ENCODE measurements around the gene LSM14B. TPM values are rescaled to one million over a fixed set of nuclear protein-coding genes. Genes with fewer than 3 reads are reported as not detected.

LSM14B gene
- total RNA-seq, 1 experiment from 2014 or later = 51.8 TPM

DNA sequence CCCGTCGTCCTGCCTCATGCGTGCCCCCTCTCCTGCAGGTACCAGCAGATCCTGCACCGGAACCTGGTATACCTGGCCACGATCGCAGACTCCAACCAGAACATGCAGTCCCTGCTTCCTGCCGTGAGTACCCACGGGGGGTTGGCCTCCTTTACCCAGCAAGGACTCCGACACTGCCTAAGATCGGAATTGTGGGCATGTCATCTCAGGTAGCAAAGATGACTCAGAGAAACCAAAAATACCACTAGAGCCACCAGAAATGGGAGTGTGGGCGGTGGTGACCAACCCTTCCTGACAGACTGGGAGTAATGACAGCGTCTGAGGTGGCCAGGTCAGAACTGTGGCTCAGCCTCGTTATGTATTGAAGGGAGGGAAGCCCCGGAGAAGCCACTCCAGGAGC lies 37.6 kb downstream of the LSM14B start:
- peak overlapping the region; percentile 71 for H3K27ac ChIP-seq (ENCODE audit: low read length)
- H3K36me3 ChIP-seq (ENCODE audit: low read depth, low read length) = peaks cover 14% of the 10 kb centered on the region
- DNase-seq (peak; percentile 93), ATAC-seq (peak; percentile 70)
- no peaks in the 10 kb centered on the region for H3K27me3 ChIP-seq (ENCODE audit: low read length)
- ChIA-PET CTCF (no interaction called here), POLR2A (ENCODE audit: unreplicated experiment) (no interaction called here)
- H3K4me2 ChIP-seq (ENCODE audit: low read length) = peak overlapping the region; percentile 63
- intact Hi-C loops (cut with micrococcal nuclease) = no loop called here
- H3F3A ChIP-seq (ENCODE audit: low read length, unreplicated experiment) = no peaks in the 10 kb centered on the region
- no peak overlapping the region for H2AFZ ChIP-seq (ENCODE audit: low read length)
- H3K9me3 ChIP-seq (ENCODE audit: low read length) = no peaks in the 10 kb centered on the region
- H3K9ac ChIP-seq (ENCODE audit: low read length) = no peak overlapping the region
- no peaks in the 10 kb centered on the region for H3K9me2 ChIP-seq (replicated peaks; ENCODE audit: low read length)
- H3K79me2 ChIP-seq (ENCODE audit: low read length) = peaks cover 42% of the 10 kb centered on the region
- TF ChIP-seq EZH2phosphoT487 (IDR thresholded peaks at IDR 0.05; ENCODE audit: borderline replicate concordance, low read length) = no peak
- H3K4me3 ChIP-seq (ENCODE audit: low read length) = no peak overlapping the region
- H4K20me1 ChIP-seq (ENCODE audit: low read length) = peaks cover 18% of the 10 kb centered on the region
- peaks cover 31% of the 10 kb centered on the region for H3K4me1 ChIP-seq (ENCODE audit: insufficient read depth, low read length)
- no TSS peak for BruUV-seq (replicated peaks)

DNA sequence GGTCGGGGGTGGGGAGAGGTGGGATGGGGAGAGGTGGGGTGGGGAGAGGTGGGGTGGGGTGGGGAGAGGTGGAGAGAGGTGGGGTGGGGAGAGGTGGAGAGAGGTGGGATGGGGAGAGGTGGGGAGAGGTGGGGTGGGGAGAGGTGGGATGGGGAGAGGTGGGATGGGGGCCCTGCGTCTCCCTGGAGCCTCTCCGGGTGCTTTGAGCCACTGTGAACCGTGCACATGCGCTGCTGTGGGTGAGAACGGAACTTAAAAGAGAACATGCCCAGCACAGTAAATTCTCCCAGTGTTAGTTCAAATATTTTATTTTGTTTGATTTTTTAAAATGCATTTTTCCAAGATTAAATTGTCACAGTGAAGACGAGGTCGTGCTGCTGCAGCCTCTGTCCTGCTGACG lies 38.0 kb downstream of the LSM14B start:
- intact Hi-C loops (cut with micrococcal nuclease) = no loop called here
- H3K4me3 ChIP-seq (ENCODE audit: low read length) = no peak overlapping the region
- no peaks in the 10 kb centered on the region for H3K9me3 ChIP-seq (ENCODE audit: low read length)
- TF ChIP-seq, protein P1, sequence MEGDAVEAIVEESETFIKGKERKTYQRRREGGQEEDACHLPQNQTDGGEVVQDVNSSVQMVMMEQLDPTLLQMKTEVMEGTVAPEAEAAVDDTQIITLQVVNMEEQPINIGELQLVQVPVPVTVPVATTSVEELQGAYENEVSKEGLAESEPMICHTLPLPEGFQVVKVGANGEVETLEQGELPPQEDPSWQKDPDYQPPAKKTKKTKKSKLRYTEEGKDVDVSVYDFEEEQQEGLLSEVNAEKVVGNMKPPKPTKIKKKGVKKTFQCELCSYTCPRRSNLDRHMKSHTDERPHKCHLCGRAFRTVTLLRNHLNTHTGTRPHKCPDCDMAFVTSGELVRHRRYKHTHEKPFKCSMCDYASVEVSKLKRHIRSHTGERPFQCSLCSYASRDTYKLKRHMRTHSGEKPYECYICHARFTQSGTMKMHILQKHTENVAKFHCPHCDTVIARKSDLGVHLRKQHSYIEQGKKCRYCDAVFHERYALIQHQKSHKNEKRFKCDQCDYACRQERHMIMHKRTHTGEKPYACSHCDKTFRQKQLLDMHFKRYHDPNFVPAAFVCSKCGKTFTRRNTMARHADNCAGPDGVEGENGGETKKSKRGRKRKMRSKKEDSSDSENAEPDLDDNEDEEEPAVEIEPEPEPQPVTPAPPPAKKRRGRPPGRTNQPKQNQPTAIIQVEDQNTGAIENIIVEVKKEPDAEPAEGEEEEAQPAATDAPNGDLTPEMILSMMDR (conservative IDR thresholded peaks at IDR 0.05; ENCODE audit: low read depth, low read length) = no peak
- no peak for TF ChIP-seq EZH2phosphoT487 (IDR thresholded peaks at IDR 0.05; ENCODE audit: borderline replicate concordance, low read length)
- no peak for TF ChIP-seq EZH2 (IDR thresholded peaks at IDR 0.05; ENCODE audit: low read length, unreplicated experiment)
- H3K27ac ChIP-seq (ENCODE audit: low read length) = no peak overlapping the region
- peaks cover 37% of the 10 kb centered on the region for H3K79me2 ChIP-seq (ENCODE audit: low read length)
- H3K27me3 ChIP-seq (ENCODE audit: low read length) = no peaks in the 10 kb centered on the region
- no peak overlapping the region for H3K4me2 ChIP-seq (ENCODE audit: low read length)
- H3K9me2 ChIP-seq (replicated peaks; ENCODE audit: low read length) = no peaks in the 10 kb centered on the region
- no peak for DNase-seq
- H3K4me1 ChIP-seq (ENCODE audit: insufficient read depth, low read length) = peaks cover 27% of the 10 kb centered on the region
- ChIA-PET POLR2A (ENCODE audit: unreplicated experiment) (no interaction called here), CTCF (no interaction called here)
- no peak overlapping the region for H3K9ac ChIP-seq (ENCODE audit: low read length)
- H2AFZ ChIP-seq (ENCODE audit: low read length) = no peak overlapping the region
- no peaks in the 10 kb centered on the region for H3F3A ChIP-seq (ENCODE audit: low read length, unreplicated experiment)
- BruUV-seq (replicated peaks) = no TSS peak
- no peak for ATAC-seq
- peaks cover 14% of the 10 kb centered on the region for H4K20me1 ChIP-seq (ENCODE audit: low read length)
- H3K36me3 ChIP-seq (ENCODE audit: low read depth, low read length) = peaks cover 18% of the 10 kb centered on the region

DNA sequence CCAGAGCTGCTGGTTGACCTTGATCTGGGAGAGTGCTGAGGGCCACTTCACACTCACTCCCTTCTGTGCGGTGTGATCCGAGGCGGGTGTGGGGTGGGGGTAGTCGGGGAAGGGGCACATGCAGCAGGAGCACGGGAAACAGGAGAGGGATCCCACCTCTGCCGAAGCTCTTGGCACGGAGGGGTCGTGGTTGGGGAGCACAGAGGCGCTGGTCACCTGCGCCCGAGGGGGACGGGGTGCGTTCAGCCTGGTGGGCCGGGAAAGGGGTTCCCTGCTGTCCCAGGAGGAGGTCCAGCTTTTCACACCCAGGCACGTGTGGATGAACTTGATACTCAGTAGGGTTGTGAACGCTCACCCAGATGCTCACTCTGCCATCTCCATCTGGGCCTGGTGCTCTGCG lies 38.6 kb downstream of the LSM14B start:
- Histone ChIP-seq H3K4me1 (ENCODE audit: insufficient read depth, low read length) (peaks cover 20% of the 10 kb centered on the region), H3K9ac (ENCODE audit: low read length) (no peak overlapping the region), H3K27me3 (ENCODE audit: low read length) (no peaks in the 10 kb centered on the region), H3F3A (ENCODE audit: low read length, unreplicated experiment) (no peaks in the 10 kb centered on the region), H3K36me3 (ENCODE audit: low read depth, low read length) (peaks cover 21% of the 10 kb centered on the region), H2AFZ (ENCODE audit: low read length) (no peak overlapping the region), H4K20me1 (ENCODE audit: low read length) (peaks cover 11% of the 10 kb centered on the region), H3K4me3 (ENCODE audit: low read length) (no peak overlapping the region), H3K27ac (ENCODE audit: low read length) (no peak overlapping the region), H3K9me3 (ENCODE audit: low read length) (no peaks in the 10 kb centered on the region), H3K9me2 (replicated peaks; ENCODE audit: low read length) (no peaks in the 10 kb centered on the region), H3K79me2 (ENCODE audit: low read length) (peaks cover 34% of the 10 kb centered on the region), H3K4me2 (ENCODE audit: low read length) (no peak overlapping the region)
- ATAC-seq = no peak
- intact Hi-C loops (cut with micrococcal nuclease) = no loop called here
- no peak for TF ChIP-seq EZH2 (IDR thresholded peaks at IDR 0.05; ENCODE audit: low read length, unreplicated experiment)
- TF ChIP-seq, protein P1 (conservative IDR thresholded peaks at IDR 0.05; ENCODE audit: low read depth, low read length) = no peak
- no peak for TF ChIP-seq EZH2phosphoT487 (IDR thresholded peaks at IDR 0.05; ENCODE audit: borderline replicate concordance, low read length)
- no peak for DNase-seq
- CTCF ChIA-PET = no interaction called here
- POLR2A ChIA-PET (ENCODE audit: unreplicated experiment) = no interaction called here
- BruUV-seq (replicated peaks) = no TSS peak
